ENCODE measurements around the gene PTPRQ. TPM values are rescaled to one million over a fixed set of nuclear protein-coding genes. Genes with fewer than 3 reads are reported as not detected.

Gene PTPRQ
- total and polyA plus RNA-seq, 9 of the 15 experiments (the other 6 are each of a cell fraction or from before 2014, with no cell fraction given), result not detected

GRCh38 chr12:80513211-80513610, 69.2 kb downstream of the PTPRQ start (continued):
- TF ChIP-seq CTCF (IDR thresholded peaks at IDR 0.05 in 2 of 3, conservative IDR thresholded peaks at IDR 0.05 in 1 of 3; ENCODE audit: insufficient read depth in 2 of 3, low read depth in 1 of 3, low read length in 3 of 3) (no peak), ETS1 (conservative IDR thresholded peaks at IDR 0.05; ENCODE audit: control insufficient read depth, low read depth, low read length) (no peak), ZBTB17 (CRISPR knock-in tag; IDR thresholded peaks at IDR 0.05) (no peak), HNRNPL (IDR thresholded peaks at IDR 0.05; ENCODE audit: low read depth, low read length) (no peak)

- no peak overlapping the region for H3K4me3 ChIP-seq
- no peak overlapping the region for H3K4me2 ChIP-seq (ENCODE audit: insufficient read depth, low read length)
- no peaks in the 10 kb centered on the region for H3K36me3 ChIP-seq (ENCODE audit: control insufficient read depth, insufficient read depth, low read length)
- no peaks in the 10 kb centered on the region for H3K9me3 ChIP-seq (replicated peaks; ENCODE audit: control insufficient read depth, insufficient read depth, low read depth, low read length)
- no peak overlapping the region for H3K9ac ChIP-seq (ENCODE audit: insufficient read depth in 1 of 2, low read depth in 2 of 2, low read length in 2 of 2)
- H3K4me1 ChIP-seq (replicated peaks in 1 of 2; ENCODE audit: control insufficient read depth in 2 of 2, insufficient read depth in 2 of 2, low read length in 2 of 2), result no peaks in the 10 kb centered on the region
- in situ Hi-C loops (cut with MboI), result no loop called here
- DNase-seq (ENCODE audit: extremely low read depth in 1 of 4, low spot score in 3 of 4), result no peak
- no peak for FAIRE-seq
- BruUV-seq (replicated peaks), result no TSS peak
- H3K9me1 ChIP-seq (ENCODE audit: control insufficient read depth, insufficient read depth, low read length), result no peaks in the 10 kb centered on the region
- no peak overlapping the region for H2AFZ ChIP-seq (ENCODE audit: low read depth, low read length)
- 0% methylated on average over 2 of the region's 2 CpGs for WGBS (ENCODE audit: insufficient coverage, low coverage, missing lambda C conversion rate)
- H4K20me1 ChIP-seq (replicated peaks; ENCODE audit: control insufficient read depth, insufficient read depth, low read length), result no peaks in the 10 kb centered on the region
- ChIA-PET POLR2A (no interaction called here), CTCF (ENCODE audit: low intra/inter-chr PET ratio) (no interaction called here)
- no peak for ATAC-seq
- H3K27ac ChIP-seq (ENCODE audit: extremely low read depth, low read depth, low read length), result no peak overlapping the region
- H3K27me3 ChIP-seq (ENCODE audit: control insufficient read depth in 2 of 2, insufficient read depth in 2 of 2, low read length in 2 of 2), result no peaks in the 10 kb centered on the region
- intact Hi-C loops (cut with micrococcal nuclease), result no loop called here
- H3K79me2 ChIP-seq (ENCODE audit: control insufficient read depth, insufficient read depth, low read length), result no peaks in the 10 kb centered on the region
- no peak for TF ChIP-seq ARID2 (IDR thresholded peaks at IDR 0.05)
- TF ChIP-seq HDAC1 (IDR thresholded peaks at IDR 0.05), result no peak
- TF ChIP-seq KLF10 (CRISPR knock-in tag; IDR thresholded peaks at IDR 0.05), result no peak
- TF ChIP-seq NR2C2 (CRISPR knock-in tag; IDR thresholded peaks at IDR 0.05), result no peak
- TF ChIP-seq NR2C2 (tag; IDR thresholded peaks at IDR 0.05), result no peak
- no peak for TF ChIP-seq ZNF699 (CRISPR knock-in tag; IDR thresholded peaks at IDR 0.05; ENCODE audit: insufficient replicate concordance)
- TF ChIP-seq RBM25 (IDR thresholded peaks at IDR 0.05; ENCODE audit: low read depth, low read length, severe bottlenecking), result peak; percentile 15
- TF ChIP-seq PBX2 (CRISPR knock-in tag; IDR thresholded peaks at IDR 0.05; ENCODE audit: low read depth), result no peak
- no peak for TF ChIP-seq PBX2 (tag; conservative IDR thresholded peaks at IDR 0.05; ENCODE audit: low read depth)
- TF ChIP-seq ELK3 (CRISPR knock-in tag; IDR thresholded peaks at IDR 0.05), result no peak
These were observed 73.6 kb downstream of the PTPRQ start for GRCh38 chr12:80517655-80518054.

Data from K562 (cell line).